ENCODE results near the gene PRMT5.

The PRMT5 gene

GRCh38 chr14:22945642-22946041 is 16.5 kb upstream of the PRMT5 start:
- Histone ChIP-seq H3K9me2 (replicated peaks; ENCODE audit: low read depth, low read length) (no peaks in the 10 kb centered on the region), H3K27me3 (ENCODE audit: insufficient read depth, low read length, poor library complexity, severe bottlenecking) (no peaks in the 10 kb centered on the region), H3K4me1 (ENCODE audit: insufficient read depth, low read length, poor library complexity, severe bottlenecking) (no peaks in the 10 kb centered on the region), H3K36me3 (ENCODE audit: insufficient read depth, low read length) (peaks cover 16% of the 10 kb centered on the region; the same call in 1 of the 2 replicates), H4K20me1 (ENCODE audit: insufficient read depth, low read length, poor library complexity, severe bottlenecking) (no peaks in the 10 kb centered on the region), H3F3A (ENCODE audit: low read depth) (no peaks in the 10 kb centered on the region), H3K9ac (ENCODE audit: low read depth, low read length, poor library complexity, severe bottlenecking) (no peak overlapping the region), H3K79me2 (ENCODE audit: insufficient read depth, low read length) (no peaks in the 10 kb centered on the region), H3K9me3 (ENCODE audit: insufficient read depth, low read depth, low read length) (no peaks in the 10 kb centered on the region), H2AFZ (ENCODE audit: low read length) (no peak overlapping the region), H3K4me2 (ENCODE audit: low read depth, low read length, poor library complexity, severe bottlenecking) (no peak overlapping the region), H3K4me3 (ENCODE audit: low read length, poor library complexity, severe bottlenecking) (no peak overlapping the region)
- TF ChIP-seq CTCF (conservative IDR thresholded peaks at IDR 0.05; ENCODE audit: low read length): no peak
- no peak for TF ChIP-seq EZH2phosphoT487 (IDR thresholded peaks at IDR 0.05; ENCODE audit: borderline replicate concordance)

- H3K27me3 ChIP-seq (ENCODE audit: insufficient read depth, low read length, poor library complexity, severe bottlenecking): no peaks in the 10 kb centered on the region
- no peaks in the 10 kb centered on the region for H3K4me1 ChIP-seq (ENCODE audit: insufficient read depth, low read length, poor library complexity, severe bottlenecking)
- H3K9me3 ChIP-seq (ENCODE audit: insufficient read depth, low read depth, low read length): no peaks in the 10 kb centered on the region
- no peak overlapping the region for H3K9ac ChIP-seq (ENCODE audit: low read depth, low read length, poor library complexity, severe bottlenecking)
- H3K4me2 ChIP-seq (ENCODE audit: low read depth, low read length, poor library complexity, severe bottlenecking): no peak overlapping the region
- H3F3A ChIP-seq (ENCODE audit: low read depth): no peaks in the 10 kb centered on the region
- H2AFZ ChIP-seq (ENCODE audit: low read length): no peak overlapping the region
- H3K4me3 ChIP-seq (ENCODE audit: low read length, poor library complexity, severe bottlenecking): no peak overlapping the region
- no peaks in the 10 kb centered on the region for H4K20me1 ChIP-seq (ENCODE audit: insufficient read depth, low read length, poor library complexity, severe bottlenecking)
- H3K9me2 ChIP-seq (replicated peaks; ENCODE audit: low read depth, low read length): no peaks in the 10 kb centered on the region
- H3K36me3 ChIP-seq (ENCODE audit: insufficient read depth, low read length): no peaks in the 10 kb centered on the region
- no peaks in the 10 kb centered on the region for H3K79me2 ChIP-seq (ENCODE audit: insufficient read depth, low read length)
- no peak for TF ChIP-seq EZH2phosphoT487 (IDR thresholded peaks at IDR 0.05; ENCODE audit: borderline replicate concordance)
- TF ChIP-seq CTCF (conservative IDR thresholded peaks at IDR 0.05; ENCODE audit: low read length): no peak
Measured at GRCh38 chr14:22939684-22940083, 10.5 kb upstream of the PRMT5 start.

GRCh38 chr14:22935156-22935555 is 6.0 kb upstream of the PRMT5 start:
- Histone ChIP-seq H3K4me3 (ENCODE audit: low read length, poor library complexity, severe bottlenecking) (no peak overlapping the region), H3K79me2 (ENCODE audit: insufficient read depth, low read length) (no peaks in the 10 kb centered on the region), H3K9me3 (ENCODE audit: insufficient read depth, low read depth, low read length) (no peaks in the 10 kb centered on the region), H3K36me3 (ENCODE audit: insufficient read depth, low read length) (no peaks in the 10 kb centered on the region), H3K4me2 (ENCODE audit: low read depth, low read length, poor library complexity, severe bottlenecking) (no peak overlapping the region), H3F3A (ENCODE audit: low read depth) (no peaks in the 10 kb centered on the region), H3K27me3 (ENCODE audit: insufficient read depth, low read length, poor library complexity, severe bottlenecking) (no peaks in the 10 kb centered on the region), H4K20me1 (ENCODE audit: insufficient read depth, low read length, poor library complexity, severe bottlenecking) (no peaks in the 10 kb centered on the region), H2AFZ (ENCODE audit: low read length) (no peak overlapping the region), H3K4me1 (ENCODE audit: insufficient read depth, low read length, poor library complexity, severe bottlenecking) (no peaks in the 10 kb centered on the region), H3K9me2 (replicated peaks; ENCODE audit: low read depth, low read length) (no peaks in the 10 kb centered on the region), H3K9ac (ENCODE audit: low read depth, low read length, poor library complexity, severe bottlenecking) (no peak overlapping the region)
- TF ChIP-seq CTCF (conservative IDR thresholded peaks at IDR 0.05; ENCODE audit: low read length): no peak
- no peak for TF ChIP-seq EZH2phosphoT487 (IDR thresholded peaks at IDR 0.05; ENCODE audit: borderline replicate concordance)
